Measurements from ENCODE around the gene ANKS1B.

ANKS1B gene

GRCh38 chr12:99431203-99431602 lies 553.5 kb downstream of the ANKS1B start:
- H3K9me3 ChIP-seq (ENCODE audit: control insufficient read depth, low read length): no peaks in the 10 kb centered on the region
- no peaks in the 10 kb centered on the region for H3K36me3 ChIP-seq (ENCODE audit: control insufficient read depth, insufficient read depth, low read length)
- no peak overlapping the region for H3K27ac ChIP-seq (ENCODE audit: low read depth, low read length, severe bottlenecking)
- H3K4me3 ChIP-seq (ENCODE audit: extremely low read depth, insufficient read depth, low read length, poor library complexity, severe bottlenecking): no peak overlapping the region
- no peaks in the 10 kb centered on the region for H3K4me1 ChIP-seq (ENCODE audit: control insufficient read depth, insufficient read depth, low read length, poor library complexity, severe bottlenecking)
- no CpG with 5 or more reads among the region's 2 CpGs for WGBS, 2 experiments (ENCODE audit: insufficient coverage in 2 of 2)

GRCh38 chr12:99427104-99427503 lies 557.6 kb downstream of the ANKS1B start:
- Histone ChIP-seq H3K4me1 (ENCODE audit: control insufficient read depth, insufficient read depth, low read length, poor library complexity, severe bottlenecking) (no peaks in the 10 kb centered on the region), H3K4me3 (ENCODE audit: extremely low read depth, insufficient read depth, low read length, poor library complexity, severe bottlenecking) (no peak overlapping the region), H3K9me3 (ENCODE audit: control insufficient read depth, low read length) (no peaks in the 10 kb centered on the region), H3K36me3 (ENCODE audit: control insufficient read depth, insufficient read depth, low read length) (no peaks in the 10 kb centered on the region), H3K27ac (ENCODE audit: low read depth, low read length, severe bottlenecking) (no peak overlapping the region)
- 52 to 70% methylated on average over 2 of the region's 2 CpGs for WGBS, 2 experiments (ENCODE audit: insufficient coverage in 2 of 2)

DNA sequence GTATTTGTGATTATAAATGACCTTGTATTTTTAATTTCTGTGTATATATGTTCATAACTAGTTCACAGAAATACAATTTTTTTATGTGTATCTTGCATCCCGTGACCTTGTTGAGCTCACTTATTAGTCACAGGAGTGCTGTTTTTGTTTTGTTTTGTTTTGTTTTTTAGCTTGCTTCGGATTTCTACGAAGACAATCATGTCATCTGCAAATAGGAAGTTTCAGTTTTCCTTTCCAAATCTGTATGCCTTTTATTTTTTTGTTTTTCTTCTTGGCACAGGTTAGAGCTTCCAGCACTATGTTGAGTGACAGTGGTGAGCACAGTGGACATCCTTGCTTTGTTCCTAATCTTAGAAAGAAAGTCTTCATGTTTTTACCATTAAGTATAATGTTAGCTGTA lies 566.4 kb downstream of the ANKS1B start:
- Histone ChIP-seq H3K4me1 (ENCODE audit: control insufficient read depth, insufficient read depth, low read length, poor library complexity, severe bottlenecking) (no peaks in the 10 kb centered on the region), H3K9me3 (ENCODE audit: control insufficient read depth, low read length) (no peaks in the 10 kb centered on the region), H3K36me3 (ENCODE audit: control insufficient read depth, insufficient read depth, low read length) (no peaks in the 10 kb centered on the region), H3K27ac (ENCODE audit: low read depth, low read length, severe bottlenecking) (no peak overlapping the region), H3K4me3 (ENCODE audit: extremely low read depth, insufficient read depth, low read length, poor library complexity, severe bottlenecking) (no peak overlapping the region)
- WGBS, 2 experiments (ENCODE audit: insufficient coverage in 2 of 2): 80 to 81% methylated on average over 1 to 2 of the region's 3 CpGs

DNA sequence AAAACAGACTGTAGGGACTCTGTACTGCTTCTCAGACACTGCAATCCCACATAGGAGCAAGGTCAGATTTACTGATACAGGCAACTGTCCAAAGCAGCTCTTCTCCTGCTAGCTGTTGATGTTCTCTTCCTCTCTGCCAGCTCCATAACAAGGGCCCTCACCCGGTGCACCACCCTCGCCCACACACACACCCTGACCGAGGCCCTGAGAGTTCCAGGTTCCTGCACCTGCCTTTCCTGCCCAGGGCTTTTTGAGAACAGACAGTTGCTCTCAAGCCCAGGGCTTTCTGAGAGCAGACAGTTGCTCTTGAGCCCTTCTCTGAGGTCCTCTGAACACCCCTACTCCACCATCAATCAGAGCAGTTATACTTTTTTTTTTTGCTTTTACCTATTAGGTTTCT lies 571.0 kb downstream of the ANKS1B start:
- no peaks in the 10 kb centered on the region for H3K9me3 ChIP-seq (ENCODE audit: control insufficient read depth, low read length)
- H3K4me3 ChIP-seq (ENCODE audit: extremely low read depth, insufficient read depth, low read length, poor library complexity, severe bottlenecking): no peak overlapping the region
- H3K36me3 ChIP-seq (ENCODE audit: control insufficient read depth, insufficient read depth, low read length): no peaks in the 10 kb centered on the region
- H3K4me1 ChIP-seq (ENCODE audit: control insufficient read depth, insufficient read depth, low read length, poor library complexity, severe bottlenecking): no peaks in the 10 kb centered on the region
- H3K27ac ChIP-seq (ENCODE audit: low read depth, low read length, severe bottlenecking): no peak overlapping the region
- WGBS, 2 experiments (ENCODE audit: insufficient coverage in 2 of 2): 79 to 96% methylated on average over 3 of the region's 3 CpGs

DNA sequence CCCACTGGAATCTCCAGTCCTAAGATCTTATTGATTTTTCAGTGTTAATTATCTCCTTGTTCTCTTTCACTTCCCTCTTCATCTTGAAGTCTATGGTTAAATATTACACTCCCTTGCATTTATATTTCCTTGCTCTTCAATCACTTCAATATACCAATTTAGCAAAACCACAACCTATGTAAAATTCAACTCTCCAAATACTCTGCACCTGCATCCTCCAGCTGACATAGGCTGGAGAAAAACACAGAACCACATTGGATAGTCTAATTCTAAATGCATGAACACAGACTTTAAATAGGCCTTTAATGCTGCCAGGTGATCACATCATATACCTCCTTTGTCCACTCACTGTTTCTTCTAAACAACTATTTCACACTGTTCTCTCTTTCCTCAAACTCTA lies 591.0 kb downstream of the ANKS1B start:
- Histone ChIP-seq H3K9me3 (ENCODE audit: control insufficient read depth, low read length) (peaks cover 4% of the 10 kb centered on the region), H3K4me3 (ENCODE audit: extremely low read depth, insufficient read depth, low read length, poor library complexity, severe bottlenecking) (no peak overlapping the region), H3K4me1 (ENCODE audit: control insufficient read depth, insufficient read depth, low read length, poor library complexity, severe bottlenecking) (no peaks in the 10 kb centered on the region), H3K36me3 (ENCODE audit: control insufficient read depth, insufficient read depth, low read length) (no peaks in the 10 kb centered on the region), H3K27ac (ENCODE audit: low read depth, low read length, severe bottlenecking) (no peak overlapping the region)

- H3K4me3 ChIP-seq (ENCODE audit: extremely low read depth, insufficient read depth, low read length, poor library complexity, severe bottlenecking): no peak overlapping the region
- H3K4me1 ChIP-seq (ENCODE audit: control insufficient read depth, insufficient read depth, low read length, poor library complexity, severe bottlenecking): no peaks in the 10 kb centered on the region
- H3K9me3 ChIP-seq (ENCODE audit: control insufficient read depth, low read length): no peaks in the 10 kb centered on the region
- no peak overlapping the region for H3K27ac ChIP-seq (ENCODE audit: low read depth, low read length, severe bottlenecking)
- no peaks in the 10 kb centered on the region for H3K36me3 ChIP-seq (ENCODE audit: control insufficient read depth, insufficient read depth, low read length)
- 92 to 95% methylated on average over 4 of the region's 6 CpGs for WGBS, 2 experiments (ENCODE audit: insufficient coverage in 2 of 2)
Observed at GRCh38 chr12:99392091-99392850, 592.5 kb downstream of the ANKS1B start.

DNA sequence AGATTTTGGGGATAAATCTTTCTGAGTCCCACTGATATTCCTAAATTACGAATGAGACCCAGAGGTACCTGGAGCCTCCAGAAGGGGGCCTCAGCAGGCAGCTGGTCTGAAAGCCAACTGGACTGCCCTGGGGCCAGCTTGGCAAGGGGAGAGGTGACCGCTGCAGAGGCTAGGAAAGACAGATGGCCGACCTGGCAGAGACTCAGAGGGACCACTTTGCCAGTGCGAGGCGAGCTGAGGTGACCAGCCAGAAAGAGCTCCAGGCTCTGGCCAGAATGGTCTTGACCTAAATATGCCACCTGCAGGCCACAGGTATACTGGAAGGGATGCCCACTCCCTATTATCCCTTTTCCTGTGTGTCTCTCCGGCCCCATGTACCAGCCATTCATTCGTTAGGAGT lies 594.0 kb downstream of the ANKS1B start:
- 72 to 85% methylated on average over 7 of the region's 7 CpGs for WGBS, 2 experiments (ENCODE audit: insufficient coverage in 2 of 2)
- Histone ChIP-seq H3K4me1 (ENCODE audit: control insufficient read depth, insufficient read depth, low read length, poor library complexity, severe bottlenecking) (no peaks in the 10 kb centered on the region), H3K9me3 (ENCODE audit: control insufficient read depth, low read length) (no peaks in the 10 kb centered on the region), H3K27ac (ENCODE audit: low read depth, low read length, severe bottlenecking) (no peak overlapping the region), H3K4me3 (ENCODE audit: extremely low read depth, insufficient read depth, low read length, poor library complexity, severe bottlenecking) (no peak overlapping the region), H3K36me3 (ENCODE audit: control insufficient read depth, insufficient read depth, low read length) (no peaks in the 10 kb centered on the region)

DNA sequence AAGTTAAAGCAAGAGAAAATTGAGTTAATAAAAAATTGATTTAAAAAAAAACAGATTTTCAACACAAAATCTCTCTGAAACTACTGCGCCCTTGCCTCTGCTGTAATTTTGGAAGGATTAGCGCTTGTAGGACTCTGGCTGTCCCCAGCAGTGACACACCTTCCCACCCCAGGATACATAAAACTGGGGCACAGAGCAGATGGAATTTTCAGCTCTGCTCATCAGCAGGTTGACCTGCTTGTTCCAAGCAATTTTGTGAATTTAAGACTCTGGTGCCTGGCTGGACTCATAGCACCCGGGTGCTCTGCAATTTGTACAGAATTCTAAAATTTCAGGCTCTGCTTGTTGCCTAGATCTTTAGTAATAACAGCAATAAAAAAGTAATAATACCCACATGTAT lies 595.0 kb downstream of the ANKS1B start:
- no peaks in the 10 kb centered on the region for H3K36me3 ChIP-seq (ENCODE audit: control insufficient read depth, insufficient read depth, low read length)
- H3K4me3 ChIP-seq (ENCODE audit: extremely low read depth, insufficient read depth, low read length, poor library complexity, severe bottlenecking): no peak overlapping the region
- no peaks in the 10 kb centered on the region for H3K4me1 ChIP-seq (ENCODE audit: control insufficient read depth, insufficient read depth, low read length, poor library complexity, severe bottlenecking)
- WGBS, 2 experiments (ENCODE audit: insufficient coverage in 2 of 2): no CpG with 5 or more reads among the region's 3 CpGs
- no peak overlapping the region for H3K27ac ChIP-seq (ENCODE audit: low read depth, low read length, severe bottlenecking)
- no peaks in the 10 kb centered on the region for H3K9me3 ChIP-seq (ENCODE audit: control insufficient read depth, low read length)

DNA sequence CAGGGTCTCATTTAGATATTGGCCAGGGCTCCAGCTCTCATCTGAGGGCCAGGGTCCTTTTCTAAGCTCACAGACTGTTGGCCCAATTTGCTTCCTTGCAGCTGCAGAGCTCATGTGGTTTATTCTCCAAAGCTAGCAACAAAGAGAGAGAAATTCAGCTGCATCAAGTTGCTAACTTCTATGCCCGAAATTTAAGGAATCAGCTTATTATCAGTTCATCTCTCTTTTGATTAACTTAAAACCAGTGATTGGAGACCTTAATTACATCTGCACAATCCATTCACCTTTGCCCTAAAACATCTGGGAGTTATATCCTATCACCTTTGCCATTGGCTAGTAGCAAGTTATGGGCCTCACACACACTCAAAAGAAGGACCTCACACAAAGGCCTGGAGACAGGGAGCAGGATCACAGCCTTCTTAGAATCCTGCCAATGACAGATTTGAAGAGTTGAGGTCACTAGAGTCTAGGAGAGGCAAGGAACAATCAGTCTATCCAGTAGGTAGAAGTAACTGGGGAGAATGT lies 596.0 kb downstream of the ANKS1B start:
- Histone ChIP-seq H3K4me3 (ENCODE audit: extremely low read depth, insufficient read depth, low read length, poor library complexity, severe bottlenecking) (no peak overlapping the region), H3K9me3 (ENCODE audit: control insufficient read depth, low read length) (no peaks in the 10 kb centered on the region), H3K36me3 (ENCODE audit: control insufficient read depth, insufficient read depth, low read length) (no peaks in the 10 kb centered on the region), H3K4me1 (ENCODE audit: control insufficient read depth, insufficient read depth, low read length, poor library complexity, severe bottlenecking) (no peaks in the 10 kb centered on the region), H3K27ac (ENCODE audit: low read depth, low read length, severe bottlenecking) (no peak overlapping the region)
- 63 to 67% methylated on average over 1 of the region's 1 CpG for WGBS, 2 experiments (ENCODE audit: insufficient coverage in 2 of 2)

DNA sequence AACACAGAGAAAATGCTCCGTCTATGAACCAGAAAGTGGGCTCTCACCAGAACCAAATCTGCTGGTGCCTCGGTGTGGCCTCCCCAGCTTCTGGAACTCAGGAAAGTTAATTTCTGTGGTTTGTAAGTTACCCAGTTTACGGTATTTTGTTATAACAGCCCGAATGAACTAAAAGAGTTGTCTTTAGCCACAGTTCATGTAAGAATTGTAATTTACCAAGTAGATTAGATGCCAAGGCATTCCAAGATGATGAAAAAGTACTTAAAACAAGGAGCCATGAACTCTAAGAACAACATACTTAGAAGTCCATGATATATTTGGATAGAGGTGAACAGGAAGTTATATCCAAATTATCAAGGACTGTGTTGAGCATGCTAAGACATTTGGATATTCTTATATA lies 597.1 kb downstream of the ANKS1B start:
- H3K27ac ChIP-seq (ENCODE audit: low read depth, low read length, severe bottlenecking): no peak overlapping the region
- no peaks in the 10 kb centered on the region for H3K9me3 ChIP-seq (ENCODE audit: control insufficient read depth, low read length)
- H3K4me1 ChIP-seq (ENCODE audit: control insufficient read depth, insufficient read depth, low read length, poor library complexity, severe bottlenecking): no peaks in the 10 kb centered on the region
- 88 to 92% methylated on average over 2 to 4 of the region's 4 CpGs for WGBS, 2 experiments (ENCODE audit: insufficient coverage in 2 of 2)
- no peak overlapping the region for H3K4me3 ChIP-seq (ENCODE audit: extremely low read depth, insufficient read depth, low read length, poor library complexity, severe bottlenecking)
- no peaks in the 10 kb centered on the region for H3K36me3 ChIP-seq (ENCODE audit: control insufficient read depth, insufficient read depth, low read length)

DNA sequence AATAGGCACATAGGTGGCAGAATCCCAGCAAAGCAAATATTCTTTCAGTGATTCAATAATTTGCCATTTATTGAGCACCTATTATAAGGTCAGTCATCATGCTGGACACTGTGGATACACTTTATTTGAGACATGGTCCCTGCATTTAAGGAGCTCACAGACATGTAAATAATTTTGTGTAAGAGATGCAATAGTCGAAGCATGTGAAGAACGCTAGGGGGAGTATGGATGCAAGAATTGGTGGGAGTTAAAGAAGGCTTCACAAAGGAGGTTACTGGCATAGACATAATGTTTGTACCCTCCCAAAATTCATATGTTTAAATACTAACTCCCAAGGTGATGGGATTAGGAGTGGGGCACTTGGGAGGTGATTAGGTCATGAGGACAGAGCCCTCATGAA lies 597.8 kb downstream of the ANKS1B start:
- Histone ChIP-seq H3K4me1 (ENCODE audit: control insufficient read depth, insufficient read depth, low read length, poor library complexity, severe bottlenecking) (no peaks in the 10 kb centered on the region), H3K9me3 (ENCODE audit: control insufficient read depth, low read length) (no peaks in the 10 kb centered on the region), H3K4me3 (ENCODE audit: extremely low read depth, insufficient read depth, low read length, poor library complexity, severe bottlenecking) (no peak overlapping the region), H3K27ac (ENCODE audit: low read depth, low read length, severe bottlenecking) (no peak overlapping the region), H3K36me3 (ENCODE audit: control insufficient read depth, insufficient read depth, low read length) (no peaks in the 10 kb centered on the region)
- 6% methylated on average over 2 of the region's 2 CpGs; no CpG with 5 or more reads in 1 of the 2 experiments for WGBS, 2 experiments (ENCODE audit: insufficient coverage in 2 of 2)

Data from mesodermal cell (in vitro differentiated cells).